Uterus (tissue), 4 donors: ENCODE data around the gene SFN. TPM values are rescaled to one million over a fixed set of nuclear protein-coding genes. Genes with fewer than 3 reads are reported as not detected.

Experiments used
- DNase-seq, 2 donors: peaks; one replicate each; pipeline ENCODE4 v3.0.0-alpha.2; 2019 to 2020
- H3K27ac ChIP-seq, 2 donors: fragments of 200-600 bp; sonication (generic); 1 replicate in 1 of 2; 2 replicates in 1 of 2; pipeline ENCODE4 v1.5.1; 2016 to 2018
- H3K27me3 ChIP-seq, 2 donors: fragments of 200-600 bp; sonication (generic); one replicate each; pipeline ENCODE4 v1.5.1; 2018 to 2019; ENCODE audit warnings: control low read depth in 1 of 2
- H3K36me3 ChIP-seq, 2 donors: fragments of 200-600 bp; sonication (generic); one replicate each; pipeline ENCODE4 v1.5.1; 2019; ENCODE audit warnings: control low read depth in 1 of 2
- H3K4me1 ChIP-seq, 2 donors: fragments of 200-600 bp; sonication (generic); one replicate each; pipeline ENCODE4 v1.5.1; 2018 to 2019; ENCODE audit warnings: control low read depth in 1 of 2
- H3K4me3 ChIP-seq, 2 donors: fragments of 200-600 bp; sonication (generic); 1 replicate in 1 of 2; 2 replicates in 1 of 2; pipeline ENCODE4 v1.5.1; 2018 to 2019; ENCODE audit warnings: mild to moderate bottlenecking in 1 of 2
- H3K9me3 ChIP-seq, 2 donors: fragments of 200-600 bp; sonication (generic); one replicate each; pipeline ENCODE4 v1.5.1; 2019; ENCODE audit warnings: control low read depth in 1 of 2
- CTCF ChIP-seq, 4 experiments: fragments of 200-600 bp in 2 of 4; fragments of 450-650 bp in 2 of 4; sonication (generic) in 2 of 4; IDR thresholded peaks; one replicate each; pipeline ENCODE4 v1.5.1; 2016 to 2019; ENCODE audit warnings: antibody characterized with exemption in 4 of 4, mild to moderate bottlenecking in 2 of 4, moderate library complexity in 1 of 4
- POLR2A ChIP-seq, 2 donors: fragments of 450-650 bp; IDR thresholded peaks; one replicate each; pipeline ENCODE4 v1.6.1; 2016; ENCODE audit warnings: antibody characterized with exemption in 2 of 2, mild to moderate bottlenecking in 1 of 2, moderate library complexity in 1 of 2
- intact Hi-C: fragments of 100-400 bp; cut with DNase I; formaldehyde crosslinking; loops from one replicate; pipeline ENCODE4 v1.15.1; 2023; ENCODE audit warnings: low total_unique reads
- total RNA-seq, 4 donors: library from RNA; depleted of rRNA in 3 of 4; stranded (reverse); fragments of >200 nt in 3 of 4; gene quantifications; one replicate each; pipeline versions ENCODE4 v1.1.0 to v1.2.4, GENCODE V29; 2014 to 2023
- donor health status: DM: yes; HTN: yes; CAD: no.

SFN gene
- total RNA-seq, 4 donors from 2014 or later, result 0.55 to 0.83 TPM; not detected in 2

GRCh38 chr1:26887125-26887524, 24.2 kb downstream of the SFN start:
- Histone ChIP-seq H3K4me1 (no peaks in the 10 kb centered on the region), H3K27me3 (no peaks in the 10 kb centered on the region), H3K9me3 (no peaks in the 10 kb centered on the region), H3K36me3 (no peaks in the 10 kb centered on the region), H3K27ac (no peak overlapping the region), H3K4me3 (no peak overlapping the region)
- TF ChIP-seq CTCF (IDR thresholded peaks at IDR 0.05) (peak in 2 of 4 experiments; percentile 6), POLR2A (IDR thresholded peaks at IDR 0.05) (no peak)
- intact Hi-C loops, result no loop called here
- DNase-seq, result no peak

DNA sequence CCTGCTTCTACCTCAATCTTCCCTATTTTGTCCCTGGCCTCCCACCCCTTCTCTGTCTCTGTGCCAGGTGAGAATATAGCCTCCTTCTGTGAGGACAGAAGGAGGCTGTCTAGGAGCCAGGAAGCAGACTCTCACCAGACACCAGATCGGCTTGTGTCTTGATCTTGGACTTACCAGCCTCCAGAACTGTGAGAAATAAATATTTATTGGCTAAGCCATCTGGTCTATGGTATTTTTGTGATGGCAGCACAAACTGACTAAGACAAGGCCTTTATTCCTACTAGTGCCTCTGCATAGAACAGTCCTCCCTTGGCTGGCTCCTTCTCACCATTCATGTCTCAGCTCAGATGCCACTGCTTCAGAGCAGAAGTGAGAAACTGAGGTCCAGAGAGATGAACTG, 25.3 kb downstream of the SFN start:
- no peaks in the 10 kb centered on the region for H3K4me1 ChIP-seq
- no peaks in the 10 kb centered on the region for H3K9me3 ChIP-seq
- no peak overlapping the region for H3K4me3 ChIP-seq
- no peaks in the 10 kb centered on the region for H3K27me3 ChIP-seq
- intact Hi-C loops, result no loop called here
- no peak overlapping the region for H3K27ac ChIP-seq
- TF ChIP-seq CTCF (IDR thresholded peaks at IDR 0.05) (no peak), POLR2A (IDR thresholded peaks at IDR 0.05) (no peak)
- DNase-seq, result no peak
- no peaks in the 10 kb centered on the region for H3K36me3 ChIP-seq

GRCh38 chr1:26889551-26890466, 26.9 kb downstream of the SFN start, which contains the start of gene GPN2:
Gene GPN2, minus strand, starts transcription at chr1:26890283. Its CDS starts 187 bp downstream, at chr1:26890096.
- intact Hi-C loops, result no loop called here

GRCh38 chr1:26890467-26890796, 27.5 kb downstream of the SFN start:
- no peaks in the 10 kb centered on the region for H3K9me3 ChIP-seq
- TF ChIP-seq POLR2A (IDR thresholded peaks at IDR 0.05) (no peak), CTCF (IDR thresholded peaks at IDR 0.05) (no peak)
- no peaks in the 10 kb centered on the region for H3K36me3 ChIP-seq
- no peaks in the 10 kb centered on the region for H3K27me3 ChIP-seq
- no peaks in the 10 kb centered on the region for H3K4me1 ChIP-seq
- peak overlapping the region; percentile 73 to 79 for H3K4me3 ChIP-seq
- intact Hi-C loops, result no loop called here
- peak overlapping the region; percentile 85 to 89 for H3K27ac ChIP-seq
- DNase-seq, result no peak

More at GRCh38 chr1:26889551-26890466, 26.9 kb downstream of the SFN start, which contains the start of gene GPN2:
- H3K27me3 ChIP-seq, result no peaks in the 10 kb centered on the region
- H3K4me3 ChIP-seq, result peak within 1 kb of the TSS; percentile 73 to 79
- no peaks in the 10 kb centered on the region for H3K9me3 ChIP-seq
- TF ChIP-seq POLR2A (IDR thresholded peaks at IDR 0.05) (peak; percentile 42 to 57), CTCF (IDR thresholded peaks at IDR 0.05) (no peak)
- H3K27ac ChIP-seq, result peak within 1 kb of the TSS; percentile 85 to 89
- H3K4me1 ChIP-seq, result no peaks in the 10 kb centered on the region
- peak; percentile 64 to 74 for DNase-seq
- H3K36me3 ChIP-seq, result no peaks in the 10 kb centered on the region

GRCh38 chr1:26894263-26894662, 31.3 kb downstream of the SFN start:
- Histone ChIP-seq H3K27me3 (no peaks in the 10 kb centered on the region), H3K4me3 (no peak overlapping the region), H3K36me3 (no peaks in the 10 kb centered on the region), H3K4me1 (no peaks in the 10 kb centered on the region), H3K9me3 (no peaks in the 10 kb centered on the region), H3K27ac (no peak overlapping the region)
- intact Hi-C loops, result no loop called here
- TF ChIP-seq CTCF (IDR thresholded peaks at IDR 0.05), result no peak
- TF ChIP-seq POLR2A (IDR thresholded peaks at IDR 0.05), result no peak
- DNase-seq, result no peak
